Measurements from ENCODE around the gene ERCC1. TPM values are rescaled to one million over a fixed set of nuclear protein-coding genes. Genes with fewer than 3 reads are reported as not detected.

The ERCC1 gene
- total and polyA plus RNA-seq, 9 donors, result 41.1 to 98.6 (median 83.1) TPM

GRCh38 chr19:45451131-45451849 is 27.6 kb upstream of the ERCC1 start:
- Histone ChIP-seq H3K27ac (peak overlapping the region; percentile 52 to 57), H3K27me3 (no peaks in the 10 kb centered on the region), H3K9me3 (no peaks in the 10 kb centered on the region), H3K4me1 (ENCODE audit: insufficient read depth) (peaks cover 15% of the 10 kb centered on the region), H3K4me3 (peak overlapping the region; percentile 71), H3K36me3 (no peaks in the 10 kb centered on the region)
- no peak for TF ChIP-seq EP300 (IDR thresholded peaks at IDR 0.05)
- no peak for TF ChIP-seq POLR2A (IDR thresholded peaks at IDR 0.05)
- TF ChIP-seq, protein P1, sequence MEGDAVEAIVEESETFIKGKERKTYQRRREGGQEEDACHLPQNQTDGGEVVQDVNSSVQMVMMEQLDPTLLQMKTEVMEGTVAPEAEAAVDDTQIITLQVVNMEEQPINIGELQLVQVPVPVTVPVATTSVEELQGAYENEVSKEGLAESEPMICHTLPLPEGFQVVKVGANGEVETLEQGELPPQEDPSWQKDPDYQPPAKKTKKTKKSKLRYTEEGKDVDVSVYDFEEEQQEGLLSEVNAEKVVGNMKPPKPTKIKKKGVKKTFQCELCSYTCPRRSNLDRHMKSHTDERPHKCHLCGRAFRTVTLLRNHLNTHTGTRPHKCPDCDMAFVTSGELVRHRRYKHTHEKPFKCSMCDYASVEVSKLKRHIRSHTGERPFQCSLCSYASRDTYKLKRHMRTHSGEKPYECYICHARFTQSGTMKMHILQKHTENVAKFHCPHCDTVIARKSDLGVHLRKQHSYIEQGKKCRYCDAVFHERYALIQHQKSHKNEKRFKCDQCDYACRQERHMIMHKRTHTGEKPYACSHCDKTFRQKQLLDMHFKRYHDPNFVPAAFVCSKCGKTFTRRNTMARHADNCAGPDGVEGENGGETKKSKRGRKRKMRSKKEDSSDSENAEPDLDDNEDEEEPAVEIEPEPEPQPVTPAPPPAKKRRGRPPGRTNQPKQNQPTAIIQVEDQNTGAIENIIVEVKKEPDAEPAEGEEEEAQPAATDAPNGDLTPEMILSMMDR (IDR thresholded peaks at IDR 0.05), result no peak
- 2 to 3% (median 2%) methylated on average over 28 of the region's 28 CpGs for WGBS, 3 donors
- DNase-seq, result peak in 3 of 5 donors; percentile 45 to 74 (median 65)
- intact Hi-C loops (cut with DNase I), result no loop called here

DNA sequence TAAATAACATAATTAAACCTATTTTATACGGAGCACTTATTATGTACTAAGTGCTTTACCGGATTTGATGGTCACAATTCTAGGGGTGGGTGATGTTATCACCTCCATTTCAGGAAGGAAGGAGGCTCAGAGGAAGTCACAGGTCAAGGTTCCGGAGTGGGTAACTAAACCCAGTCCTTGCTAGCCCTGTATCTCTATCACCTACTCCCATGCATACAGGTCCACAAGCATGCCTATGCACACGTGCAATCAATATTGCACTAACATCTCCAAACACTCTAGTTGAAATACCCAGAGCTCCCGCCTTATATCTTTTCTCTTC is 26.3 kb upstream of the ERCC1 start:
- Histone ChIP-seq H3K4me3 (peak overlapping the region; percentile 71), H3K4me1 (ENCODE audit: insufficient read depth) (peaks cover 8% of the 10 kb centered on the region), H3K9me3 (no peaks in the 10 kb centered on the region), H3K27ac (no peak overlapping the region), H3K27me3 (no peaks in the 10 kb centered on the region), H3K36me3 (no peaks in the 10 kb centered on the region)
- DNase-seq, result no peak
- 28 to 37% (median 30%) methylated on average over 5 of the region's 5 CpGs for WGBS, 3 donors
- intact Hi-C loops (cut with DNase I), result no loop called here
- TF ChIP-seq, protein P1 (IDR thresholded peaks at IDR 0.05), result no peak
- TF ChIP-seq POLR2A (IDR thresholded peaks at IDR 0.05) (no peak), EP300 (IDR thresholded peaks at IDR 0.05) (no peak)

DNA sequence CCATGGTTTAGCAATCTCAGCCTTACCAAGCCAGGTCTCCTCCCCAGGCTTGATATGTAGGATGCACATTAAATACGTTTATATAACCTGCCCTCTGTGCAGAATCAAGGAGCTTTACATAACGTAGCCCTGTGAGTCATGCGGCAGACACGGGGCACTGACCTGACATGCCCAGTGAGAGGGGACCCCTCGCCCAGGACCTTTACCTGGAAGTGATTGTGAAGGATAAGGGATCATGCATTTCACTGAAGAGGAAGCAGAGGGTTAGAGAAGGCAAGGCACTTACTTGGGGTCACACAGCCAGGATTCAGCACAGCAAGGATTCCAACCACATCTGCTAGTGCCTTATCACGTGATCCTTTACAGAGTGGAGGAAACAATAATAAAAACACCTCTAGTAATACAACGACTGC is 25.2 kb upstream of the ERCC1 start:
- H3K4me1 ChIP-seq (ENCODE audit: insufficient read depth), result peaks cover 13% of the 10 kb centered on the region
- 56 to 69% (median 63%) methylated on average over 7 of the region's 7 CpGs for WGBS, 3 donors
- intact Hi-C loops (cut with DNase I), result no loop called here
- no peak overlapping the region for H3K27ac ChIP-seq
- no peaks in the 10 kb centered on the region for H3K36me3 ChIP-seq
- TF ChIP-seq POLR2A (IDR thresholded peaks at IDR 0.05) (no peak), EP300 (IDR thresholded peaks at IDR 0.05) (no peak)
- TF ChIP-seq, protein P1 (IDR thresholded peaks at IDR 0.05), result no peak
- no peak for DNase-seq
- no peak overlapping the region for H3K4me3 ChIP-seq
- H3K27me3 ChIP-seq, result no peaks in the 10 kb centered on the region
- H3K9me3 ChIP-seq, result no peaks in the 10 kb centered on the region

- peaks cover 13% of the 10 kb centered on the region for H3K4me1 ChIP-seq (ENCODE audit: insufficient read depth)
- no peaks in the 10 kb centered on the region for H3K36me3 ChIP-seq
- intact Hi-C loops (cut with DNase I), result no loop called here
- H3K4me3 ChIP-seq, result no peak overlapping the region
- no peak overlapping the region for H3K27ac ChIP-seq
- 88 to 96% (median 91%) methylated on average over 3 of the region's 3 CpGs for WGBS, 3 donors
- TF ChIP-seq, protein P1 (IDR thresholded peaks at IDR 0.05), result no peak
- TF ChIP-seq EP300 (IDR thresholded peaks at IDR 0.05), result no peak
- TF ChIP-seq POLR2A (IDR thresholded peaks at IDR 0.05), result no peak
- H3K9me3 ChIP-seq, result no peaks in the 10 kb centered on the region
- H3K27me3 ChIP-seq, result no peaks in the 10 kb centered on the region
- no peak for DNase-seq
Measured at GRCh38 chr19:45448425-45448756, 24.7 kb upstream of the ERCC1 start.

All from ovary (tissue), 9 donors.